HepG2 (cell line): ENCODE measurements around the gene THSD8. TPM values are rescaled to one million over a fixed set of nuclear protein-coding genes. Genes with fewer than 3 reads are reported as not detected.

Source experiments
- IKZF1 ChIP-seq: fragments of 450-650 bp; IDR thresholded peaks from 2 replicates; pipeline ENCODE4 v1.7.1; 2016
- ZBTB20 ChIP-seq: sonication (generic); formaldehyde crosslinking; IDR thresholded peaks from 2 replicates; pipeline ENCODE4 v1.8.1; 2023; ENCODE audit warnings: missing genetic modification reagents, low read depth, mild to moderate bottlenecking, borderline replicate concordance
- ZNF337 ChIP-seq: sonication (generic); formaldehyde crosslinking; IDR thresholded peaks from 2 replicates; pipeline ENCODE4 v1.5.1; 2020; ENCODE audit warnings: missing genetic modification reagents, low read depth, mild to moderate bottlenecking, borderline replicate concordance
- polyA plus RNA-seq, 8 experiments: library from polyadenylated mRNA; depleted of rRNA in 3 of 8; stranded (reverse) in 7 of 8; unstranded in 1 of 8; fragments of >200 nt; fragmentation: Illumina TruSeq in 4 of 8; extraction: Trizol in 4 of 8; gene quantifications; 2 replicates each; pipeline versions ENCODE4 v1.2.1 to v1.2.3, GENCODE V29; 2011 to 2016; ENCODE audit warnings: low read depth in 4 of 8, missing spikeins in 1 of 8, mixed read lengths in 1 of 8; ENCODE audit not compliant: insufficient read depth in 1 of 8
- total RNA-seq, 5 experiments: library from RNA; depleted of rRNA; stranded (reverse); fragments of >200 nt; fragmentation: Illumina TruSeq; extraction: Trizol; gene quantifications; 2 replicates each; pipeline ENCODE4 v1.2.3, GENCODE V29; 2016; ENCODE audit warnings: low read depth in 1 of 5
- TF ChIP-seq, protein P1 (sequence below): sonication (generic); formaldehyde crosslinking; conservative IDR thresholded peaks from 2 replicates; pipeline ENCODE4 v1.4.0; 2020; ENCODE audit warnings: missing genetic modification reagents
- TF ChIP-seq, protein P2 (sequence below): sonication (generic); formaldehyde crosslinking; IDR thresholded peaks from 2 replicates; pipeline ENCODE4 v1.4.0; 2020; ENCODE audit warnings: mild to moderate bottlenecking, missing genetic modification reagents

Gene THSD8
- total and polyA plus RNA-seq, 2 of the 13 experiments (the other 11 are each of a cell fraction or from before 2014, with no cell fraction given) = 4.8 to 14.9 TPM

DNA sequence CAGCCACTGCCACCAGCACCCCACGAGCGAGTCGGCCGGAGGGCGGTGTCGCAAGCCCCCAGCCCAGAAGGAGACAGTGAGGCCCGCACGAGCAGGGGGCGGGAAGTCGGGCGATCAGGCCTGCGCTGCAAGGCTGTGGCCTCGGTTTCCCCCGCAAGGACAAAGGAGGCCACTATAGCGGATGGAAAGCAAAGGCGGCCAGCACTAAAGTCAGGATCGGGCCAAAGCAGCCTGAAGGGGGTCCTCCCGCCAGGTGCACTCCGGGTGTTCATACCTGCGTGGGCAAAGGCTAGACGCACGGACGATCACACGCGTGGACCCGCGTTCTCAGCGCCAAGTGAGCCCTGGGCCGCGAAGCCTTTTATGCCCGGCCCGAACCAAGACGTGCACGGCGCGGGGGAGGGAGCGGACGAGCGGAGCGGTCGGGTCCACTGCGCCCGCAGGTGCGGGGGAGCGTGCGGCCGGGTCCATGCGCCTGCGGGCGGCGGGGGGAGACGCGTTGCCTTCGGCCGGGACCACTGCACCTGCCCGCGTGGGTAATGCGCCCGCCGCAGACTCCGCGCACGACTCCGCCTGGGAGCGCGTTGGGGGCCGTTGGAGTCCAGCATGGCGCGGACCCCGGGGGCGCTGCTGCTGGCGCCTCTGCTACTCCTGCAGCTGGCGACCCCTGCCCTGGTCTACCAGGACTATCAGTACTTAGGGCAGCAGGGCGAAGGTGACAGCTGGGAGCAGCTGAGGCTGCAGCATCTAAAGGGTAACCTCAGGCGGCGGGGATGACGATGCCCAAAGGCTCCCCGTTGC lies at the start of gene THSD8, which contains the start of gene PRDX2 (continued):
- TF ChIP-seq, protein P1, sequence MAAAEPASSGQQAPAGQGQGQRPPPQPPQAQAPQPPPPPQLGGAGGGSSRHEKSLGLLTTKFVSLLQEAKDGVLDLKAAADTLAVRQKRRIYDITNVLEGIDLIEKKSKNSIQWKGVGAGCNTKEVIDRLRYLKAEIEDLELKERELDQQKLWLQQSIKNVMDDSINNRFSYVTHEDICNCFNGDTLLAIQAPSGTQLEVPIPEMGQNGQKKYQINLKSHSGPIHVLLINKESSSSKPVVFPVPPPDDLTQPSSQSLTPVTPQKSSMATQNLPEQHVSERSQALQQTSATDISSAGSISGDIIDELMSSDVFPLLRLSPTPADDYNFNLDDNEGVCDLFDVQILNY (CRISPR knock-in tag) = peak; percentile 79
- TF ChIP-seq, protein P2, sequence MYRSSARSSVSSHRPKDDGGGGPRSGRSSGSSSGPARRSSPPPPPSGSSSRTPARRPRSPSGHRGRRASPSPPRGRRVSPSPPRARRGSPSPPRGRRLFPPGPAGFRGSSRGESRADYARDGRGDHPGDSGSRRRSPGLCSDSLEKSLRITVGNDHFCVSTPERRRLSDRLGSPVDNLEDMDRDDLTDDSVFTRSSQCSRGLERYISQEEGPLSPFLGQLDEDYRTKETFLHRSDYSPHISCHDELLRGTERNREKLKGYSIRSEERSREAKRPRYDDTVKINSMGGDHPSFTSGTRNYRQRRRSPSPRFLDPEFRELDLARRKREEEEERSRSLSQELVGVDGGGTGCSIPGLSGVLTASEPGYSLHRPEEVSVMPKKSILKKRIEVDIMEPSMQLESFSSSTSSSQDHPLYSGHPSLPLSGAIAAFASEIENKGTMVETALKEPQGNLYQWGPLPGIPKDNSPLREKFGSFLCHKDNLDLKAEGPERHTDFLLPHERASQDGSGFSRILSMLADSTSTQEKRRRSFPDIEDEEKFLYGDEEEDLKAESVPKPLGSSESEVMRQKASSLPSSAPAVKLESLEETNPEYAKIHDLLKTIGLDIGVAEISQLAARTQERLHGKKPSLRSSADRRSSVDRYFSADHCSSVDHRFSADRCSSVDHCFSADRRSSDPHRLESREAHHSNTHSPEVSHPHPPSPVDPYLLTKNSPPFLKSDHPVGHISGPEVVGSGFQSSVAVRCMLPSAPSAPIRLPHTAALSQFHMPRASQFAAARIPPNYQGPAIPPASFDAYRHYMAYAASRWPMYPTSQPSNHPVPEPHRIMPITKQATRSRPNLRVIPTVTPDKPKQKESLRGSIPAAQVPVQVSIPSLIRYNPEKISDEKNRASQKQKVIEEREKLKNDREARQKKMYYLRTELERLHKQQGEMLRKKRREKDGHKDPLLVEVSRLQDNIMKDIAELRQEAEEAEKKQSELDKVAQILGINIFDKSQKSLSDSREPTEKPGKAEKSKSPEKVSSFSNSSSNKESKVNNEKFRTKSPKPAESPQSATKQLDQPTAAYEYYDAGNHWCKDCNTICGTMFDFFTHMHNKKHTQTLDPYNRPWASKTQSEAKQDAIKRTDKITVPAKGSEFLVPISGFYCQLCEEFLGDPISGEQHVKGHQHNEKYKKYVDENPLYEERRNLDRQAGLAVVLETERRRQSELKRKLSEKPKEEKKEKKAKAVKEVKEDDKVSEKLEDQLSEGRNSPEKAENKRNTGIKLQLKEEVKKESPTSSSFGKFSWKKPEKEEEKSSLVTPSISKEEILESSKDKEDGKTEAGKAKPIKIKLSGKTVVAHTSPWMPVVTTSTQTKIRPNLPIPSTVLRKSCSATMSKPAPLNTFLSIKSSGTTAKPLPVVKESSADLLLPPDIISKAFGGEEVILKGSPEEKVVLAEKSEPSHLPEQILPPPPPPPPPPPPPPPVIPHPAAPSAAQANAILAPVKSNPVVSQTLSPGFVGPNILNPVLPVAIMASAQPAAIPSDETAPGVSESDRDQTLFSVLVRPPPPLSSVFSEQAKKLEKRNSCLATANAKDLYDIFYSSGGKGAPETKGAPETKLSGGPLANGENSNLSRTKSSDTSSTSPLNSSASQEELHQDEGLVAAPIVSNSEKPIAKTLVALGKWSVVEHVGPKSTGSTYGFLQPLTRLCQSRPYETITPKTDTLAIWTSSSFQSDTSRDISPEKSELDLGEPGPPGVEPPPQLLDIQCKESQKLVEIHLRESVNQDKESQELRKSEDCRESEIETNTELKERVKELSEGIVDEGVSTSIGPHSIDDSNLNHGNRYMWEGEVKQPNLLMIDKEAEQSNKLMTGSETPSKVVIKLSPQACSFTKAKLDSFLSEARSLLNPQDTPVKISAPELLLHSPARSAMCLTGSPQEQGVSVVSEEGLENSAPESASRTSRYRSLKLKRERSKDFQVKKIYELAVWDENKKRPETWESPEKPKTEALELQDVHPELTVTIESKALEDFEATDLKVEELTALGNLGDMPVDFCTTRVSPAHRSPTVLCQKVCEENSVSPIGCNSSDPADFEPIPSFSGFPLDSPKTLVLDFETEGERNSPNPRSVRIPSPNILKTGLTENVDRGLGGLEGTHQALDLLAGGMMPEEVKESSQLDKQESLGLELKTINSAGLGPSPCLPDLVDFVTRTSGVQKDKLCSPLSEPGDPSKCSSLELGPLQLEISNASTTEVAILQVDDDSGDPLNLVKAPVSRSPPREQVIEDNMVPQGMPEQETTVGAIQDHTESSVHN = 0 out of 2 replicates have a peak, but pooled peaks have one; percentile 21
- TF ChIP-seq ZNF337 (CRISPR knock-in tag) = peak; percentile 71; the same call in 1 of the 2 replicates
- TF ChIP-seq ZBTB20 (CRISPR knock-in tag) = peak; percentile 24; the same call in 1 of the 2 replicates
- TF ChIP-seq IKZF1 = no peak
